Neural progenitor cell (in vitro differentiated cells): ENCODE results near the gene MSRB1. TPM values are rescaled to one million over a fixed set of nuclear protein-coding genes. Genes with fewer than 3 reads are reported as not detected.

Source experiments
- DNase-seq: peaks from one replicate; pipeline ENCODE4 v3.0.0-alpha.2; 2016; ENCODE audit warnings: low spot score
- H2AFZ ChIP-seq: fragments of 200-600 bp; sonication (generic); replicated peaks from 2 replicates; pipeline ENCODE4 v1.6.1; 2016; ENCODE audit warnings: antibody characterized with exemption
- H3F3A ChIP-seq: fragments of 200-600 bp; sonication (generic); 2 replicates; pipeline ENCODE4 v1.6.1; 2016; ENCODE audit warnings: antibody characterized with exemption, low read depth
- H3K27ac ChIP-seq: fragments of 200-600 bp; sonication (generic); 2 replicates; pipeline ENCODE4 v1.5.1; 2016; ENCODE audit warnings: mild to moderate bottlenecking
- H3K27me3 ChIP-seq: fragments of 200-600 bp; sonication (generic); 2 replicates; pipeline ENCODE4 v1.6.1; 2016; ENCODE audit warnings: mild to moderate bottlenecking, moderate library complexity
- H3K36me3 ChIP-seq: fragments of 200-600 bp; sonication (generic); 2 replicates; pipeline ENCODE4 v1.5.1; 2016
- H3K4me1 ChIP-seq: fragments of 200-600 bp; sonication (generic); 2 replicates; pipeline ENCODE4 v1.6.1; 2016; ENCODE audit warnings: mixed run types
- H3K4me2 ChIP-seq: fragments of 200-600 bp; sonication (generic); 2 replicates; pipeline ENCODE4 v1.6.1; 2016
- H3K4me3 ChIP-seq: fragments of 200-600 bp; sonication (generic); 2 replicates; pipeline ENCODE4 v1.5.1; 2016
- H3K79me2 ChIP-seq: fragments of 200-600 bp; sonication (generic); 2 replicates; pipeline ENCODE4 v1.6.1; 2016; ENCODE audit warnings: low read depth
- H3K9ac ChIP-seq: fragments of 200-600 bp; sonication (generic); 2 replicates; pipeline ENCODE4 v1.6.1; 2016
- H3K9me3 ChIP-seq: fragments of 200-600 bp; sonication (generic); 2 replicates; pipeline ENCODE4 v1.5.1; 2016; ENCODE audit warnings: low read depth
- H4K20me1 ChIP-seq: fragments of 200-600 bp; sonication (generic); 2 replicates; pipeline ENCODE4 v1.6.1; 2016; ENCODE audit warnings: low read depth
- H3K27ac Mint-ChIP-seq: 3 replicates; pipeline ENCODE4 v1.8.0; 2021; ENCODE audit warnings: mixed read lengths
- H3K27me3 Mint-ChIP-seq: 2 replicates; pipeline ENCODE4 v1.8.0; 2022; ENCODE audit warnings: low read depth, mild to moderate bottlenecking, inconsistent platforms, moderate library complexity, mixed read lengths; ENCODE audit not compliant: insufficient read depth
- H3K36me3 Mint-ChIP-seq: 3 replicates; pipeline ENCODE4 v1.8.0; 2021; ENCODE audit warnings: mixed read lengths
- H3K4me1 Mint-ChIP-seq: 3 replicates; pipeline ENCODE4 v1.8.0; 2021; ENCODE audit warnings: mixed read lengths
- H3K4me3 Mint-ChIP-seq: 3 replicates; pipeline ENCODE4 v1.8.0; 2021; ENCODE audit warnings: mild to moderate bottlenecking, moderate library complexity, mixed read lengths
- H3K9me3 Mint-ChIP-seq: 3 replicates; pipeline ENCODE4 v1.8.0; 2020; ENCODE audit warnings: mixed read lengths
- EZH2 ChIP-seq: fragments of 200-600 bp; sonication (generic); IDR thresholded peaks from 2 replicates; pipeline ENCODE4 v1.6.1; 2017; ENCODE audit warnings: antibody characterized with exemption, mild to moderate bottlenecking, moderate library complexity
- EZH2phosphoT487 ChIP-seq: fragments of 200-600 bp; sonication (generic); IDR thresholded peaks from 2 replicates; pipeline ENCODE4 v1.6.1; 2017; ENCODE audit warnings: antibody characterized with exemption
- small RNA-seq: library from RNA; depleted of rRNA; stranded (forward); fragments of <200 nt; gene quantifications from one replicate; pipeline ENCODE3, GENCODE V24; 2015
- total RNA-seq: library from RNA; depleted of rRNA; stranded (reverse); fragments of >200 nt; gene quantifications from 2 replicates; pipeline ENCODE4 v1.2.3, GENCODE V29; 2015; ENCODE audit warnings: low replicate concordance
- TF ChIP-seq, protein P1 (sequence below): fragments of 200-600 bp; sonication (generic); IDR thresholded peaks from 2 replicates; pipeline ENCODE4 v1.5.1; 2017; ENCODE audit warnings: antibody characterized with exemption, mild to moderate bottlenecking

MSRB1 gene
- total RNA-seq, 1 donor from 2014 or later, result 26.9 TPM

DNA sequence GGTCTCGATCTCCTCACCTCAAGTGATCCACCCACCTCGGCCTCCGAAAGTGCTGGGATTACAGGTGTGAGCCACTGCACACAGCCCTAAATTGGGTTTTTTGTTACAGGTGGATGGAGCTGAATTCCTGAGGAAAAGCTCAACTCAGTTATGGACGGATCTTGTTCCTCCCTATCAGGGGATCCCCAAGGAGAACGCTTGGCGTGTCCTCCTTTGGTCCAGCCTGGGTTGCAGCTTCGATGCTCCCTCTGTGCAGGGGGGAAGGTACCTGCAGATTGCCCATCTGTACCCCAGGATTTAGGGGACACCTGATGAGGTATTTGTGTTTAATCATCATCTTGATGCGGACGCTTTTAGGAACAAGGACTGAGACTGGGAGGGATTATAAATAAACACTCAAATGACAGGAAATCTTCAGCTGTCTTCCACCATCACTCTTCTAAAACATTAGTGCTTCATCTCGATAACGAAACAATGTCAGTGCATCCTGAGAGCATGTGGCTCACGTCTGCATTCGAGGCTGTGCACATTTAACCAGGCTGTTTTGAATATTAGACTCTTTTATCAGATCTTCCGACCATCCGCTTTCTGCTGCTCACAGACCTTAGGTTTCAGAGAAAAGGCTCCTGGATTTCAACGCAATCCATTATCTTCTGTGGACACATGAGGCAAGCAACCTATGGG lies 52.8 kb downstream of the MSRB1 start:
- Histone ChIP-seq H4K20me1 (no peaks in the 10 kb centered on the region), H3K4me3 (no peak overlapping the region), H3F3A (no peaks in the 10 kb centered on the region), H3K36me3 (no peaks in the 10 kb centered on the region), H2AFZ (no peak overlapping the region), H3K79me2 (no peaks in the 10 kb centered on the region), H3K9me3 (no peaks in the 10 kb centered on the region), H3K4me2 (no peak overlapping the region), H3K9ac (no peak overlapping the region), H3K27ac (no peak overlapping the region), H3K27me3 (peaks cover 21% of the 10 kb centered on the region), H3K4me1 (peaks cover 3% of the 10 kb centered on the region)
- Mint-ChIP-seq H3K36me3 (no peaks in the 10 kb centered on the region), H3K27ac (no peak overlapping the region), H3K9me3 (no peaks in the 10 kb centered on the region), H3K27me3 (peaks cover 9% of the 10 kb centered on the region), H3K4me1 (peaks cover 4% of the 10 kb centered on the region), H3K4me3 (no peak overlapping the region)
- TF ChIP-seq EZH2phosphoT487 (no peak), EZH2 (no peak)
- TF ChIP-seq, protein P1, sequence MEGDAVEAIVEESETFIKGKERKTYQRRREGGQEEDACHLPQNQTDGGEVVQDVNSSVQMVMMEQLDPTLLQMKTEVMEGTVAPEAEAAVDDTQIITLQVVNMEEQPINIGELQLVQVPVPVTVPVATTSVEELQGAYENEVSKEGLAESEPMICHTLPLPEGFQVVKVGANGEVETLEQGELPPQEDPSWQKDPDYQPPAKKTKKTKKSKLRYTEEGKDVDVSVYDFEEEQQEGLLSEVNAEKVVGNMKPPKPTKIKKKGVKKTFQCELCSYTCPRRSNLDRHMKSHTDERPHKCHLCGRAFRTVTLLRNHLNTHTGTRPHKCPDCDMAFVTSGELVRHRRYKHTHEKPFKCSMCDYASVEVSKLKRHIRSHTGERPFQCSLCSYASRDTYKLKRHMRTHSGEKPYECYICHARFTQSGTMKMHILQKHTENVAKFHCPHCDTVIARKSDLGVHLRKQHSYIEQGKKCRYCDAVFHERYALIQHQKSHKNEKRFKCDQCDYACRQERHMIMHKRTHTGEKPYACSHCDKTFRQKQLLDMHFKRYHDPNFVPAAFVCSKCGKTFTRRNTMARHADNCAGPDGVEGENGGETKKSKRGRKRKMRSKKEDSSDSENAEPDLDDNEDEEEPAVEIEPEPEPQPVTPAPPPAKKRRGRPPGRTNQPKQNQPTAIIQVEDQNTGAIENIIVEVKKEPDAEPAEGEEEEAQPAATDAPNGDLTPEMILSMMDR, result no peak
- DNase-seq, result no peak

Small RNA genes lying within 50 kb of the gene (small RNA-seq; reads per million reads assigned to genes)
- gene AC005363.2 (not detected), gene SNORA10 (not detected), gene SNORA64 (not detected)

Other genes with a start within 250 kb of the MSRB1 start
- gene MAPK8IP3, start 237.0 kb downstream of the MSRB1 start, total RNA-seq, result 28.5 and 71.3 TPM in 2 replicates
- gene NME3, start 171.7 kb downstream of the MSRB1 start, total RNA-seq, result 15.6 and 42.5 TPM in 2 replicates
- 2.3 and 10.3 TPM in 2 replicates for gene EME2, start 170.4 kb downstream of the MSRB1 start, total RNA-seq
- 48.4 and 108 TPM in 2 replicates for gene MRPS34, start 170.1 kb downstream of the MSRB1 start, total RNA-seq
- gene SPSB3, start 160.6 kb downstream of the MSRB1 start, total RNA-seq, result 18.7 and 53.4 TPM in 2 replicates
- gene NUBP2, start 160.2 kb downstream of the MSRB1 start, total RNA-seq, result 22.8 and 77.7 TPM in 2 replicates
- gene IGFALS, start 149.5 kb downstream of the MSRB1 start, total RNA-seq, result not detected in 2 replicates
- gene HAGH, start 116.4 kb downstream of the MSRB1 start, total RNA-seq, result 38.3 and 72.1 TPM in 2 replicates
- gene FAHD1, start 116.0 kb downstream of the MSRB1 start, total RNA-seq, result 18.5 and 21.6 TPM in 2 replicates
- gene MEIOB, start 71.0 kb downstream of the MSRB1 start, total RNA-seq, result 1.9 and 3.7 TPM in 2 replicates
- 1.1 TPM in 1 of 2 replicates, not detected in the other for gene HS3ST6, start 24.8 kb downstream of the MSRB1 start, total RNA-seq
- gene RPL3L, start 11.5 kb upstream of the MSRB1 start, total RNA-seq, result not detected in 2 replicates
- gene NDUFB10, start 16.3 kb upstream of the MSRB1 start, total RNA-seq, result 155 and 160 TPM in 2 replicates
- 3,079 and 5,348 TPM in 2 replicates for gene RPS2, start 21.6 kb upstream of the MSRB1 start, total RNA-seq
- not detected in 2 replicates for gene RNF151, start 23.7 kb upstream of the MSRB1 start, total RNA-seq
- gene TBL3, start 28.9 kb upstream of the MSRB1 start, total RNA-seq, result 30.7 and 47.6 TPM in 2 replicates
- not detected in 2 replicates for gene NOXO1, start 38.3 kb upstream of the MSRB1 start, total RNA-seq
- 35.1 and 35.5 TPM in 2 replicates for gene GFER, start 41.0 kb upstream of the MSRB1 start, total RNA-seq
- 4.4 and 8.7 TPM in 2 replicates for gene SYNGR3, start 46.8 kb upstream of the MSRB1 start, total RNA-seq
- 12.7 and 31.2 TPM in 2 replicates for gene ZNF598, start 66.6 kb upstream of the MSRB1 start, total RNA-seq
- gene NPW, start 76.6 kb upstream of the MSRB1 start, total RNA-seq, result 0.99 TPM in 1 of 2 replicates, not detected in the other
- gene NHERF2, start 83.7 kb upstream of the MSRB1 start, total RNA-seq, result 3.0 and 9.1 TPM in 2 replicates
- gene NTHL1, start 104.6 kb upstream of the MSRB1 start, total RNA-seq, result 26.3 and 43.6 TPM in 2 replicates
- 55.1 and 63.4 TPM in 2 replicates for gene TSC2, start 104.8 kb upstream of the MSRB1 start, total RNA-seq
- gene PKD1, start 192.7 kb upstream of the MSRB1 start, total RNA-seq, result 16.9 and 73.4 TPM in 2 replicates
- gene RAB26, start 205.4 kb upstream of the MSRB1 start, total RNA-seq, result 2.1 and 4.4 TPM in 2 replicates
- 24.1 and 63.6 TPM in 2 replicates for gene TRAF7, start 212.6 kb upstream of the MSRB1 start, total RNA-seq